AG08395 (cell line): ENCODE results near the gene EXOC7.
"Not testable (repeated sequence)": the region's sequence is repeated elsewhere in the genome, so short reads cannot be mapped to it uniquely, and the experiment has no call there.

Experiments
- DNase-seq: peaks from one replicate; pipeline ENCODE4 v3.0.0; 2012; ENCODE audit warnings: mixed read lengths, low spot score

EXOC7 gene

GRCh38 chr17:76086384-76086783 is 17.2 kb downstream of the EXOC7 start:
- no peak for DNase-seq

GRCh38 chr17:76085731-76086366 is 17.7 kb downstream of the EXOC7 start:
- DNase-seq: no peak

GRCh38 chr17:76085066-76085730 is 18.4 kb downstream of the EXOC7 start:
- no peak for DNase-seq

GRCh38 chr17:76083536-76084182 is 19.9 kb downstream of the EXOC7 start:
- no peak for DNase-seq

GRCh38 chr17:76082326-76083251 is 21.0 kb downstream of the EXOC7 start:
- no peak for DNase-seq

- DNase-seq: no peak
These were observed 22.0 kb downstream of the EXOC7 start for GRCh38 chr17:76081295-76082210.

GRCh38 chr17:76080768-76081287 is 22.8 kb downstream of the EXOC7 start:
- DNase-seq: no peak

GRCh38 chr17:76079956-76080767 is 23.4 kb downstream of the EXOC7 start:
- no peak for DNase-seq

- DNase-seq: no peak
These were observed 24.0 kb downstream of the EXOC7 start for GRCh38 chr17:76079535-76079955.

- DNase-seq: no peak
These were observed 24.6 kb downstream of the EXOC7 start, which contains the start of gene ZACN for GRCh38 chr17:76078860-76079534. Gene ZACN, plus strand, starts transcription at chr17:76079182. Its CDS starts 83 bp downstream, at chr17:76079265.

GRCh38 chr17:76078370-76078769 is 25.2 kb downstream of the EXOC7 start:
- not testable (repeated sequence) for DNase-seq

GRCh38 chr17:76077584-76078110 is 25.9 kb downstream of the EXOC7 start:
- no peak for DNase-seq

- no peak for DNase-seq
These were observed 26.6 kb downstream of the EXOC7 start for GRCh38 chr17:76076765-76077583.

- no peak for DNase-seq
These were observed 27.3 kb downstream of the EXOC7 start for GRCh38 chr17:76076146-76076764.

GRCh38 chr17:76075364-76076145 is 28.0 kb downstream of the EXOC7 start:
- DNase-seq: no peak

GRCh38 chr17:76074390-76075363 is 28.9 kb downstream of the EXOC7 start, which contains the start of gene GALR2:
Gene GALR2, plus strand, starts transcription at chr17:76074781. Its CDS starts 103 bp downstream, at chr17:76074884.
- DNase-seq: no peak
